SK-N-SH treated with all-trans-retinoic acid at 6 μM for 48 hours (cell line): ENCODE results near the gene DCTN2.

Source experiments
- ATAC-seq: fragments of 200-7000 bp; cut with Tn5 transposase; 3 replicates; pipeline ENCODE4 v1.9.1; 2020; ENCODE audit warnings: mild to moderate bottlenecking, moderate library complexity
- ARNTL ChIP-seq: fragments of 450-650 bp; formaldehyde crosslinking; IDR thresholded peaks from 2 replicates; pipeline ENCODE4 v1.5.0; 2020; ENCODE audit warnings: low read depth, mild to moderate bottlenecking, moderate library complexity, borderline replicate concordance
- BACH2 ChIP-seq: fragments of 250-450 bp; sonication (Bioruptor Pico); IDR thresholded peaks from 2 replicates; pipeline ENCODE4 v1.9.0; 2021; ENCODE audit warnings: mild to moderate bottlenecking, borderline replicate concordance
- CSDC2 ChIP-seq: fragments of 250-450 bp; sonication (Bioruptor Pico); IDR thresholded peaks from 2 replicates; pipeline ENCODE4 v1.5.0; 2020; ENCODE audit warnings: mild to moderate bottlenecking, moderate library complexity
- ESRRG ChIP-seq: fragments of 250-450 bp; sonication (Bioruptor Pico); IDR thresholded peaks from 2 replicates; pipeline ENCODE4 v1.6.1; 2021; ENCODE audit warnings: mild to moderate bottlenecking
- ISL1 ChIP-seq: fragments of 250-450 bp; sonication (Bioruptor Pico); IDR thresholded peaks from 2 replicates; pipeline ENCODE4 v2.1.2; 2022; ENCODE audit warnings: mild to moderate bottlenecking, moderate library complexity
- PATZ1 ChIP-seq: fragments of 250-450 bp; sonication (Bioruptor Pico); IDR thresholded peaks from 2 replicates; pipeline ENCODE4 v1.8.0; 2020; ENCODE audit warnings: mild to moderate bottlenecking, moderate library complexity, borderline replicate concordance
- PPARA ChIP-seq: fragments of 250-450 bp; sonication (Bioruptor Pico); IDR thresholded peaks from 2 replicates; pipeline ENCODE4 v1.5.0; 2020; ENCODE audit warnings: mild to moderate bottlenecking, borderline replicate concordance
- SNAI2 ChIP-seq: fragments of 250-450 bp; sonication (Bioruptor Pico); IDR thresholded peaks from 2 replicates; pipeline ENCODE4 v1.5.0; 2020; ENCODE audit warnings: mild to moderate bottlenecking, moderate library complexity
- TCF4 ChIP-seq: fragments of 250-450 bp; sonication (Bioruptor Pico); IDR thresholded peaks from 2 replicates; pipeline ENCODE4 v1.8.0; 2021; ENCODE audit warnings: mild to moderate bottlenecking, moderate library complexity, borderline replicate concordance
- TOX ChIP-seq: fragments of 250-450 bp; sonication (Bioruptor Pico); IDR thresholded peaks from 2 replicates; pipeline ENCODE4 v1.8.0; 2021; ENCODE audit warnings: mild to moderate bottlenecking, moderate library complexity, borderline replicate concordance
- ZC3H10 ChIP-seq: fragments of 250-450 bp; sonication (Bioruptor Pico); IDR thresholded peaks from 2 replicates; pipeline ENCODE4 v1.5.1; 2021; ENCODE audit warnings: mild to moderate bottlenecking, moderate library complexity
- ZNF565 ChIP-seq: fragments of 450-650 bp; formaldehyde crosslinking; conservative IDR thresholded peaks from 2 replicates; pipeline ENCODE4 v1.5.0; 2020; ENCODE audit warnings: low read depth, mild to moderate bottlenecking, moderate library complexity
- ZNF70 ChIP-seq: fragments of 450-650 bp; formaldehyde crosslinking; IDR thresholded peaks from 2 replicates; pipeline ENCODE4 v1.5.0; 2020; ENCODE audit warnings: mild to moderate bottlenecking, moderate library complexity
- ZNF8 ChIP-seq: fragments of 450-650 bp; formaldehyde crosslinking; IDR thresholded peaks from 2 replicates; pipeline ENCODE4 v1.5.0; 2020; ENCODE audit warnings: mild to moderate bottlenecking, moderate library complexity
- TF ChIP-seq, protein P1 (sequence below): fragments of 250-450 bp; sonication (Bioruptor Pico); IDR thresholded peaks from 2 replicates; pipeline ENCODE4 v1.5.1; 2021; ENCODE audit warnings: mild to moderate bottlenecking, moderate library complexity
- TF ChIP-seq, protein P2 (sequence below): fragments of 250-450 bp; sonication (Bioruptor Pico); IDR thresholded peaks from 2 replicates; pipeline ENCODE4 v1.5.0; 2020; ENCODE audit warnings: mild to moderate bottlenecking, moderate library complexity
- TF ChIP-seq, protein P3 (sequence below): fragments of 250-450 bp; sonication (Bioruptor Pico); IDR thresholded peaks from 2 replicates; pipeline ENCODE4 v1.5.1; 2020; ENCODE audit warnings: low read depth, mild to moderate bottlenecking, moderate library complexity

DCTN2 gene

GRCh38 chr12:57551637-57552305 lies 4.8 kb upstream of the DCTN2 start:
- no peak for TF ChIP-seq PATZ1 (CRISPR knock-in tag)
- TF ChIP-seq PPARA (CRISPR knock-in tag): no peak
- no peak for TF ChIP-seq ZNF565 (CRISPR knock-in tag)
- TF ChIP-seq CSDC2 (CRISPR knock-in tag): no peak
- no peak for TF ChIP-seq SNAI2
- no peak for TF ChIP-seq TCF4 (CRISPR knock-in tag)
- TF ChIP-seq, protein P1, sequence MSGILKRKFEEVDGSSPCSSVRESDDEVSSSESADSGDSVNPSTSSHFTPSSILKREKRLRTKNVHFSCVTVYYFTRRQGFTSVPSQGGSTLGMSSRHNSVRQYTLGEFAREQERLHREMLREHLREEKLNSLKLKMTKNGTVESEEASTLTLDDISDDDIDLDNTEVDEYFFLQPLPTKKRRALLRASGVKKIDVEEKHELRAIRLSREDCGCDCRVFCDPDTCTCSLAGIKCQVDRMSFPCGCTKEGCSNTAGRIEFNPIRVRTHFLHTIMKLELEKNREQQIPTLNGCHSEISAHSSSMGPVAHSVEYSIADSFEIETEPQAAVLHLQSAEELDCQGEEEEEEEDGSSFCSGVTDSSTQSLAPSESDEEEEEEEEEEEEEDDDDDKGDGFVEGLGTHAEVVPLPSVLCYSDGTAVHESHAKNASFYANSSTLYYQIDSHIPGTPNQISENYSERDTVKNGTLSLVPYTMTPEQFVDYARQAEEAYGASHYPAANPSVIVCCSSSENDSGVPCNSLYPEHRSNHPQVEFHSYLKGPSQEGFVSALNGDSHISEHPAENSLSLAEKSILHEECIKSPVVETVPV (CRISPR knock-in tag): no peak
- no peak for TF ChIP-seq ZNF70 (CRISPR knock-in tag)

DNA sequence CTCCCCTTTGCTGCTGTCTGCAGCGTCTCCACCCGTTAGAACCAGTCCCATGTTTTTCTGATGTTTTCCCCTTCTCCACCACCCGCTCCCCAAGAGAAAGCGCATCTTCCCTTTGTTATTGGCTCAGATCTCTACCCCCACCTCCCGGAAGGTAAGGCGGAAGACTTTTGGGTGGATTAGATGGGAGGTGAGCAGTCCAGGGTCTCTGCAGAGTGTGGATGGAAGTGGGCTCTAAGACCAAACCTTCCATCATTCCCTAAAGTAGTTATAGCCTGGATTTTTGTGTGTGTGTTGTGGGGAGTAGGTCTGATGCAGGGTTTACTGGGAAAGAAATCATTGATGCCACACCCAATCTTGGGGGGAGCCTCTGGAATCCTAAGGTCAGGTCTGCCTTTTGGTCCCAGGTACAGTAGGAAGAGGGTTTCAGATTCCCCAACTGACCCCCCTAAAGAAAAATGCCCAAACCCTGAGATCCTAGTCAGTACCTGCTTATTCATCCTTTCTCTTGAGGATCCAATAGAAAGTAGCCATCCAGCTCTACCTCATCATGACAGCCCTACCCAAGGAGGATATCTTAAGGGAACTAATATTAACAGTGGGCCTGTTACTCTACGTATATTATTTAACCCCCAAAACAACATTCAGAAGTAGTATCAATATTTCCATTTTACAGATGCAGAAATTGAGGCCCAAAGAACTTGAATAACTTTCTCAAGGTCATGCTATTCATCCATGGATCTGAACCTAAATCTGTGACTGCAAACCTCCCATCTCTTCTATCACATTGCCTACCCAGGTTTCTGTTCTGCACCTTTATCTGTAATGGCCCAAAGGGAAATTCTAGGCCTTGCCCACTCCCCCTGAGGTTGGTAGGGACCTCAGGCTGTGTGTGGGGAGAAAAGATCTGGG lies 3.9 kb upstream of the DCTN2 start:
- ATAC-seq: no peak
- TF ChIP-seq ISL1 (CRISPR knock-in tag): no peak
- TF ChIP-seq ZNF8: no peak
- TF ChIP-seq ZNF70 (CRISPR knock-in tag): no peak
- TF ChIP-seq, protein P2, sequence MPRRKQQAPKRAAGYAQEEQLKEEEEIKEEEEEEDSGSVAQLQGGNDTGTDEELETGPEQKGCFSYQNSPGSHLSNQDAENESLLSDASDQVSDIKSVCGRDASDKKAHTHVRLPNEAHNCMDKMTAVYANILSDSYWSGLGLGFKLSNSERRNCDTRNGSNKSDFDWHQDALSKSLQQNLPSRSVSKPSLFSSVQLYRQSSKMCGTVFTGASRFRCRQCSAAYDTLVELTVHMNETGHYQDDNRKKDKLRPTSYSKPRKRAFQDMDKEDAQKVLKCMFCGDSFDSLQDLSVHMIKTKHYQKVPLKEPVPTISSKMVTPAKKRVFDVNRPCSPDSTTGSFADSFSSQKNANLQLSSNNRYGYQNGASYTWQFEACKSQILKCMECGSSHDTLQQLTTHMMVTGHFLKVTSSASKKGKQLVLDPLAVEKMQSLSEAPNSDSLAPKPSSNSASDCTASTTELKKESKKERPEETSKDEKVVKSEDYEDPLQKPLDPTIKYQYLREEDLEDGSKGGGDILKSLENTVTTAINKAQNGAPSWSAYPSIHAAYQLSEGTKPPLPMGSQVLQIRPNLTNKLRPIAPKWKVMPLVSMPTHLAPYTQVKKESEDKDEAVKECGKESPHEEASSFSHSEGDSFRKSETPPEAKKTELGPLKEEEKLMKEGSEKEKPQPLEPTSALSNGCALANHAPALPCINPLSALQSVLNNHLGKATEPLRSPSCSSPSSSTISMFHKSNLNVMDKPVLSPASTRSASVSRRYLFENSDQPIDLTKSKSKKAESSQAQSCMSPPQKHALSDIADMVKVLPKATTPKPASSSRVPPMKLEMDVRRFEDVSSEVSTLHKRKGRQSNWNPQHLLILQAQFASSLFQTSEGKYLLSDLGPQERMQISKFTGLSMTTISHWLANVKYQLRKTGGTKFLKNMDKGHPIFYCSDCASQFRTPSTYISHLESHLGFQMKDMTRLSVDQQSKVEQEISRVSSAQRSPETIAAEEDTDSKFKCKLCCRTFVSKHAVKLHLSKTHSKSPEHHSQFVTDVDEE: no peak
- TF ChIP-seq PPARA (CRISPR knock-in tag): no peak
- TF ChIP-seq SNAI2: no peak
- TF ChIP-seq BACH2 (CRISPR knock-in tag): no peak
- no peak for TF ChIP-seq PATZ1 (CRISPR knock-in tag)
- no peak for TF ChIP-seq ESRRG (CRISPR knock-in tag)
- no peak for TF ChIP-seq CSDC2 (CRISPR knock-in tag)
- TF ChIP-seq TCF4 (CRISPR knock-in tag): no peak
- TF ChIP-seq ZC3H10: no peak
- TF ChIP-seq, protein P3, sequence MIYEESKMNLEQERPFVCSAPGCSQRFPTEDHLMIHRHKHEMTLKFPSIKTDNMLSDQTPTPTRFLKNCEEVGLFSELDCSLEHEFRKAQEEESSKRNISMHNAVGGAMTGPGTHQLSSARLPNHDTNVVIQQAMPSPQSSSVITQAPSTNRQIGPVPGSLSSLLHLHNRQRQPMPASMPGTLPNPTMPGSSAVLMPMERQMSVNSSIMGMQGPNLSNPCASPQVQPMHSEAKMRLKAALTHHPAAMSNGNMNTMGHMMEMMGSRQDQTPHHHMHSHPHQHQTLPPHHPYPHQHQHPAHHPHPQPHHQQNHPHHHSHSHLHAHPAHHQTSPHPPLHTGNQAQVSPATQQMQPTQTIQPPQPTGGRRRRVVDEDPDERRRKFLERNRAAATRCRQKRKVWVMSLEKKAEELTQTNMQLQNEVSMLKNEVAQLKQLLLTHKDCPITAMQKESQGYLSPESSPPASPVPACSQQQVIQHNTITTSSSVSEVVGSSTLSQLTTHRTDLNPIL (CRISPR knock-in tag): no peak
- no peak for TF ChIP-seq TOX (CRISPR knock-in tag)
- TF ChIP-seq ARNTL: no peak
- TF ChIP-seq, protein P1 (CRISPR knock-in tag): no peak

More at GRCh38 chr12:57551637-57552305, 4.8 kb upstream of the DCTN2 start:
- ATAC-seq: no peak
